LNCAP (cell line): ENCODE measurements around the gene DHRS7.

Experiments
- TF ChIP-seq, protein P1 (sequence below): fragments of 450-650 bp; IDR thresholded peaks from 2 replicates; pipeline ENCODE4 v1.5.1; 2017; ENCODE audit warnings: mild to moderate bottlenecking

The DHRS7 gene

DNA sequence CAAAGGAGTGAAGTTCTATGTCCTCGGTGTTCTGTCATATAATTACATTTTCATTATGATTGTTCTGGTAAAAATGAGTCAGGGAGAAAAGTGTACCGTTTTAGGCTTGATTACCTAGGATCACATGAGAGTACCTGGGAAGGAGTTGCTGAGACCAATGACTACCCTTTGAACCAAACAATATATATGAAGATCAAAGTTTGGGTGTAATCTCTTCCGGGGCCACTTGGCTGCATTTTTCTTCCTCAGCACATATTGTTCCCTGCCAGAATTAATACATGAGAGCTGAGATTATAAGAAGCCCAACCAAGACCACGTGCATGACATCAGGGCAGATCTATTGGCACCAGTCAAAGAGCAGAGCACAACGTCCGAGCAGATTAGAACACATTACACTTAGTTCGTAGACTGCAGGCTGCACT, 41.1 kb upstream of the DHRS7 start:
- TF ChIP-seq, protein P1, sequence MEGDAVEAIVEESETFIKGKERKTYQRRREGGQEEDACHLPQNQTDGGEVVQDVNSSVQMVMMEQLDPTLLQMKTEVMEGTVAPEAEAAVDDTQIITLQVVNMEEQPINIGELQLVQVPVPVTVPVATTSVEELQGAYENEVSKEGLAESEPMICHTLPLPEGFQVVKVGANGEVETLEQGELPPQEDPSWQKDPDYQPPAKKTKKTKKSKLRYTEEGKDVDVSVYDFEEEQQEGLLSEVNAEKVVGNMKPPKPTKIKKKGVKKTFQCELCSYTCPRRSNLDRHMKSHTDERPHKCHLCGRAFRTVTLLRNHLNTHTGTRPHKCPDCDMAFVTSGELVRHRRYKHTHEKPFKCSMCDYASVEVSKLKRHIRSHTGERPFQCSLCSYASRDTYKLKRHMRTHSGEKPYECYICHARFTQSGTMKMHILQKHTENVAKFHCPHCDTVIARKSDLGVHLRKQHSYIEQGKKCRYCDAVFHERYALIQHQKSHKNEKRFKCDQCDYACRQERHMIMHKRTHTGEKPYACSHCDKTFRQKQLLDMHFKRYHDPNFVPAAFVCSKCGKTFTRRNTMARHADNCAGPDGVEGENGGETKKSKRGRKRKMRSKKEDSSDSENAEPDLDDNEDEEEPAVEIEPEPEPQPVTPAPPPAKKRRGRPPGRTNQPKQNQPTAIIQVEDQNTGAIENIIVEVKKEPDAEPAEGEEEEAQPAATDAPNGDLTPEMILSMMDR, result no peak

DNA sequence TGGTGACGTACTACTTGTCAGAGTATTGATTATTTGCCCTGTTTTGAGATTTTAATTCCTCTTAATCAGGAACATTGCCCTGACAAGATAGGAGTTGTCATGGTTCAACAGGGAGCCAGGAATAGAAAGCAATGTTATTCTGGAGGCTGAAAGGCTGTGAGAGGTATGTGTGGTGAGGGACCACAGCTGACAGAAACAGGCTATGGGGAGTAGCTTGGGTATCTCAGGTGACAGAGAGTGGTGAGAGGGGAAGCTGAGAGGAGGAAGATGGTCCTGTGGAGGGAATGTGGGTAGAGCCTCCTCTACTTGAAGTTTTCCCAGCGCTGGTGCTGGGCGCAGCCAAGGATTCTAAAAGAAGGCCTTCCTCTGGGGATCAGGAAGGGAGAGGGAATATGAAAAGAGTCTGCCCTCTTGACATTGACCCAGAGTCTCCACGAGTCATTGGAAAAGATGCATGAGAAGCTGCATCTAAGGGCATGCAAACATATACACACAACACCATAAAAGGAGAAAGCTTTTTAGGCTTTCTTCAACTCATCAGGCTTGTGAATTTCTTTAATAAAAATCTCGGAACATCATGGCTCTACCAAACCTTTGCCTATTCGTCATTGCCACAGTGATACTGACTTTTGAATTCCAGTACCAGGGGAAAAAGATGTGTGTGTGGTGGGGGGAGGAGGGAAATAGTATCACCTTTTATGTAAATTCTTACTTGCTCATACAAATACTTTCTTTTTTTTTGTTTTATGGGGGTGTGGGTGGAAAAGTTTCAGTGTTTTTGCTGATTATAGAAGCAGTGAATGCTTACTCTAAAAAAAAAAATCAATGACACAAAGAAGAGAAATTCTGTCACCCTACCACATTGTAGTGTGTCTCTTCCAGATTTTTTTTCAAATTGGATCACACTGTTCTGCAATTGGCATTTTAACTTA, 39.9 kb upstream of the DHRS7 start:
- TF ChIP-seq, protein P1, result no peak

DNA sequence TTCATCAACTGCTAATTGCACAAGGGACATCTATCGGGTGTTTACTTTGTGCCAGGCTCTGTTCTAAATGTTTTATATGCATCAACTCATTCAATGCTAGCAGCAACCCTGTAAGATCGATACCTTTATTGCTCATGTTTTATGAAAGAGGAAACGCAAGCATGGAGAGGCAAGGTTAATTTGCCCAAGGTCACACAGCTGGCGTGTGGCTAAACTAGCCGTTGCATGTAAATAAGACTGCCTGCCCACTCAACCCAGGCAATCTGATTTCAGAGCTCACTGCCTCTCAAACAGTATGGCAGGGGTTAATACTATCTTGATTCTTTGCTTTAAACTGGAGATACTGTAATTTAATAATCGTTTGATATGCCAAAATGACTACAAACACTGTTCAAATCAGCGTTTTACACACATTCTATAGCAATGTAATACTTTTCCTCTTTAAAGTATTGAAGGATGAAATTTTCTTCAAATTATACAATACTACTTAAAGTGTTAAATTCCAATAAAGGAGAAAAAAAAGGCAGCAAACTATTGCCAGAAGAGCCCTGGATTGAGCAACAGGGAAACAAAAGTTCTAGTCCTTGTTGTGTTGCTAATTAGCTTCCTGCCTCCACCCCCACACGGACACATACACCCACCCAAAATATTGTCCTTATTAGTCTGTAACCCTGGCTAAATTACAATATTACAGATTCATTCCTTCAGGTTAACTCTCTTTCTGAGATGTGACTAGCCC, 39.1 kb upstream of the DHRS7 start:
- TF ChIP-seq, protein P1, result no peak

DNA sequence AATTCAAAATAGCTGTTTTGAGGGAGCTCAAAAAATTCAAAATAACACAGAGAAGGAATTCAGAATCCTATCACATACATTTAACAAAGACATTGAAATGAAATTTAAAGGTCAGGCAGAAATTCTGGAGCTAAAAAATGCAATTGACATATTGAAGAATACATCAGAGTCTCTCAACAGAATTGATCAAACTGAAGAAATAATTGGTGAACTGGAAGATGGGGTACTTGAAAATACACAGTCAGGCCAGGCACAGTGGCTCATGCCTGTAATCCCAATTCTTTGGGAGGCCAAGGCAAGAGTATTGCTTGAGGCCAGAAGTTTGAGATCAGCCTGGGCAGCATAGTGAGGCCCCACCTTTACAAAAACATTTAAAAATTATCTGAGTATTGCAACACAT, 34.1 kb upstream of the DHRS7 start:
- TF ChIP-seq, protein P1, result no peak

DNA sequence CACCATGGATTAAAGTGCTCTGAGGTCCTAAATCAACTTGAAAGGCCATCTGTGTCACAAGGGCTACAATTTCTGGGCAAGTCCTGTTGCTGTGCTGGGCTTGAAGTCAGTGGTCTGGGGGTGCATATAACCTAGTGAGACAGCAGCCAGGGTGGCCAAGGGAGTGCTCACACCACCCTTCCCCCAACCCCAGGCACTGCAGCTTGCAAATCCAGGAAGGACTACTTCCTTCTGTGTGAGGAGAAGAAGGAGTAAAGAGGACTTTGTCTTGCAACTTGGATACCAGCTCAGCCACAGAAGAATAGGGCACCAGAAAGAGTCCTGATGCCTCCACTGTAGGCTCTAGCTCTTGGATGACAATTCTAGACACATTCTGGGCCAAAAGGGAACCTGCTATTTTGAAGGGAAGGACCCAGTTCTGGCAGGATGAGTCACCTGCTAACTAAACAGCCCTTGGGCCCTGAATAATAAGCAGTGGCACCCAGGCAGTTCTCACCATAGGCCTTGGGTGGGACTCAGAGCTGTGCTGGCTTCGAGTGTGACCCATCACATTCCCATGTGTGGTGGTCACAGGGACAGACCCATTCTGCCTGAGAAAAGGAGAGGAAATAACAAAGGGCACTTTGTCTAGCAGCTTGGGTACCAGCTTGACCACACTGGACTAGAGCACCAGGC, 32.6 kb upstream of the DHRS7 start:
- TF ChIP-seq, protein P1, result no peak

DNA sequence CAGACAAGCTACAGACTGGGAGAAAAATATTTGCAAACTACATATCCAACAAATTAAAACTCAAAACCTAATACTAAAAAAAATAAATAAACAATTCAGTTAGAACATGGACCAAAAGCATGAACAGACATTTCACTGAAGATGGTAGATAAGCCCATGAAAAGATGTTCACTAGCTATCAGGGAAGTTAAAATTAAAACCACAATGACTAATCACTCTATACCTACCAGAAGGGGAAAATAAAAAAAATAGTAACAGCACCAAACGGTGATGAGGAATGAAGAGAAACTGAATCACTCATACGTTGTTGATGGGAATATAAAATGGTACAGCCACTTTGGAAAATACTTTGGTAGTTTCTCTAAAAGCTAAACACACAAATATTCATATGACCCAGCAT, 31.1 kb upstream of the DHRS7 start:
- TF ChIP-seq, protein P1, result no peak

DNA sequence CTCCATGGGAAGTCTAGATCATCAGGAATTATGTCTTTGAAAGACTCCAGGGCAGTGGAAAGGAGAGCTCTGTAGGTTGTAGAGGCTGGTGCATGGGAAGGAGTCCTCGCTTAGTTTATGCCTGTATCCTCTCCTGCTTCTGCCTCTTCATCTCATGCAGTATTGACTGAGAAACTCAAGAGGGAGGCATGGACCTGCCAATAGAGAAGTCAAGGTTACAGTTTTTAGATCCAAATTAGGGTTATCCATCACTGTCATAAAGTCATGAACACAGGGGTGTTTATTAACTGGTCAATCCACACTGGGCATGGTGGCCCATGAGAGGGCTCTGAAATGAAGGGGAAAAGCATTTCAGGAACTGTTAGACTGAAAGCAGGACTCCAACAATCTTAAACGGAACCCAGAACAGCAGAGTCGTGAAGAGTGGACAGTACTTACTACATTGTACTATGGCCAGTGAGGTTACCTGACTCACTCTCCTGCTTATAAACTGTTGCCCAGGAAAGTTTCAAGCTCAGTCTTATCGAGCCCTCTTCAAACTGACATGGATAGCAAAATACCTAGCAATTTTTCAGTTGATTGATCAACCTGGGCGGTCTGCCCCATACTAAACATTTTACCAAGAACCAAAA, 30.1 kb upstream of the DHRS7 start:
- TF ChIP-seq, protein P1, result peak; percentile 27; the same call in 1 of the 2 replicates
